H1 (cell line): Measurements from ENCODE around the gene NPIPA1. TPM values are rescaled to one million over a fixed set of nuclear protein-coding genes. Genes with fewer than 3 reads are reported as not detected.
"Not testable (repeated sequence)": the region's sequence is repeated elsewhere in the genome, so short reads cannot be mapped to it uniquely, and the experiment has no call there.

Source experiments
- CTCF ChIA-PET: fragments of 300-600 bp; sonication (Branson Sonifier 250); formaldehyde crosslinking; loops from one replicate; lab custom pipeline; 2021; ENCODE audit not compliant: partially characterized antibody; lab: Charles Lee
- POLR2A ChIA-PET: fragments of 300-600 bp; sonication (Branson Sonifier 250); formaldehyde crosslinking; loops from one replicate; lab custom pipeline; 2021; ENCODE audit warnings: inconsistent platforms; ENCODE audit not compliant: partially characterized antibody; lab: Charles Lee
- DNase-seq, 2 experiments: peaks; one replicate each; pipeline versions ENCODE4 v3.0.0 to v3.0.0-alpha.2; 2010 to 2022; ENCODE audit warnings: low spot score in 2 of 2, low read depth in 1 of 2, mixed read lengths in 1 of 2
- FAIRE-seq: peaks from 2 replicates; lab custom pipeline; 2011; peaks lifted over from hg19 to GRCh38; lab: Jason Lieb, UNC
- H2AFZ ChIP-seq: 2 replicates; pipeline ENCODE4 v1.8.1; 2012; ENCODE audit warnings: low read length, inconsistent platforms
- H2AK5ac ChIP-seq: 2 replicates; pipeline ENCODE4 v1.6.1; 2013; ENCODE audit warnings: low read depth, low read length
- H2BK120ac ChIP-seq: replicated peaks from 2 replicates; pipeline ENCODE3; 2013; ENCODE audit warnings: low read depth, low read length, inconsistent platforms
- H2BK12ac ChIP-seq: 2 replicates; pipeline ENCODE4 v1.6.1; 2013; ENCODE audit warnings: low read depth, low read length
- H2BK15ac ChIP-seq: 2 replicates; pipeline ENCODE4 v1.6.1; 2013; ENCODE audit warnings: low read length
- H2BK20ac ChIP-seq: 2 replicates; pipeline ENCODE4 v1.6.1; 2013; ENCODE audit warnings: low read length
- H2BK5ac ChIP-seq: 2 replicates; pipeline ENCODE4 v1.6.1; 2013; ENCODE audit warnings: low read depth, low read length
- H3K14ac ChIP-seq: 2 replicates; pipeline ENCODE4 v1.6.1; 2013; ENCODE audit warnings: inconsistent platforms; ENCODE audit not compliant: insufficient read length
- H3K18ac ChIP-seq: 2 replicates; pipeline ENCODE4 v1.6.1; 2013; ENCODE audit warnings: low read length; ENCODE audit errors: extremely low read depth
- H3K23ac ChIP-seq: 2 replicates; pipeline ENCODE4 v1.6.1; 2013; ENCODE audit warnings: inconsistent platforms; ENCODE audit not compliant: insufficient read length
- H3K23me2 ChIP-seq: 2 replicates; pipeline ENCODE4 v1.6.1; 2013; ENCODE audit warnings: low read depth, low read length
- H3K27ac ChIP-seq: 2 replicates; pipeline ENCODE4 v1.6.1; 2011; ENCODE audit warnings: low read depth, low read length, inconsistent platforms
- H3K27me3 ChIP-seq, 4 experiments: replicated peaks in 1 of 4; 1 replicate in 1 of 4; 2 replicates in 3 of 4; pipeline versions ENCODE4 v1.6.1 to v1.8.1; 2011 to 2013; ENCODE audit warnings: low read length in 3 of 4, mild to moderate bottlenecking in 3 of 4, inconsistent platforms in 2 of 4, mixed read lengths in 2 of 4, moderate library complexity in 1 of 4; ENCODE audit not compliant: control insufficient read depth in 3 of 4, insufficient read depth in 3 of 4; ENCODE audit errors: extremely low read depth in 1 of 4
- H3K36me3 ChIP-seq, 4 experiments: 2 replicates each; pipeline versions ENCODE4 v1.6.1 to v1.8.1; 2011 to 2013; ENCODE audit warnings: mild to moderate bottlenecking in 4 of 4, low read length in 3 of 4, moderate library complexity in 2 of 4, control low read depth in 1 of 4, inconsistent platforms in 1 of 4; ENCODE audit not compliant: insufficient read depth in 4 of 4, control insufficient read depth in 2 of 4
- H3K4ac ChIP-seq: replicated peaks from 2 replicates; pipeline ENCODE3; 2013; ENCODE audit warnings: low read length, low read depth, mixed read lengths, inconsistent platforms; ENCODE audit not compliant: insufficient read length
- H3K4me1 ChIP-seq, 4 experiments: replicated peaks in 1 of 4; 1 replicate in 1 of 4; 2 replicates in 3 of 4; pipeline versions ENCODE4 v1.6.1 to v1.8.1; 2011 to 2013; ENCODE audit warnings: low read length in 3 of 4, inconsistent platforms in 2 of 4, mixed read lengths in 1 of 4; ENCODE audit not compliant: insufficient read depth in 4 of 4, control insufficient read depth in 3 of 4
- H3K4me2 ChIP-seq, 2 experiments: 2 replicates each; pipeline versions ENCODE4 v1.6.1 to v1.8.1; 2011 to 2013; ENCODE audit warnings: low read depth in 2 of 2, low read length in 2 of 2, control low read depth in 1 of 2, inconsistent platforms in 1 of 2, mild to moderate bottlenecking in 1 of 2; ENCODE audit not compliant: insufficient read depth in 1 of 2
- H3K4me3 ChIP-seq, 4 experiments: fragments of 200-600, 300-600 bp in 1 of 4; sonication (generic), shearing (Covaris generic), sonication (Bioruptor Twin) in 1 of 4; 2 replicates each; pipeline versions ENCODE4 v1.5.1 to v1.8.1; 2011 to 2016; ENCODE audit warnings: low read length in 4 of 4, low read depth in 3 of 4, control low read depth in 2 of 4, inconsistent platforms in 2 of 4, mild to moderate bottlenecking in 2 of 4, mixed read lengths in 1 of 4, moderate library complexity in 1 of 4; ENCODE audit not compliant: insufficient read depth in 2 of 4; ENCODE audit errors: extremely low read depth in 1 of 4
- H3K56ac ChIP-seq: replicated peaks from 2 replicates; pipeline ENCODE3; 2013; ENCODE audit warnings: low read depth, mild to moderate bottlenecking, mixed read lengths, low read length, inconsistent platforms; ENCODE audit not compliant: insufficient read length
- H3K79me1 ChIP-seq: 2 replicates; pipeline ENCODE4 v1.6.1; 2013; ENCODE audit warnings: low read depth, low read length, control low read depth
- H3K79me2 ChIP-seq, 2 experiments: 2 replicates each; pipeline versions ENCODE4 v1.6.1 to v1.8.1; 2012 to 2013; ENCODE audit warnings: low read length in 2 of 2, mild to moderate bottlenecking in 2 of 2, inconsistent platforms in 1 of 2; ENCODE audit not compliant: insufficient read depth in 2 of 2, control insufficient read depth in 1 of 2
- H3K9ac ChIP-seq, 4 experiments: replicated peaks in 1 of 4; 1 replicate in 1 of 4; 2 replicates in 3 of 4; pipeline versions ENCODE4 v1.6.1 to v1.8.1; 2011 to 2013; ENCODE audit warnings: low read depth in 3 of 4, low read length in 3 of 4, control low read depth in 2 of 4, mild to moderate bottlenecking in 2 of 4, moderate library complexity in 2 of 4, inconsistent platforms in 1 of 4; ENCODE audit errors: extremely low read depth in 1 of 4
- H3K9me3 ChIP-seq, 2 experiments: 2 replicates each; pipeline versions ENCODE4 v1.6.1 to v1.8.1; 2012 to 2013; ENCODE audit warnings: mild to moderate bottlenecking in 2 of 2, moderate library complexity in 2 of 2, control low read depth in 1 of 2, inconsistent platforms in 1 of 2, low read depth in 1 of 2, low read length in 1 of 2, mixed read lengths in 1 of 2; ENCODE audit not compliant: insufficient read depth in 2 of 2
- H4K20me1 ChIP-seq, 2 experiments: replicated peaks in 1 of 2; 2 replicates each; pipeline versions ENCODE3 to v1.8.1; 2011 to 2013; ENCODE audit warnings: inconsistent platforms in 2 of 2, low read length in 2 of 2, mild to moderate bottlenecking in 1 of 2; ENCODE audit not compliant: insufficient read depth in 2 of 2, control insufficient read depth in 1 of 2
- H4K5ac ChIP-seq: 2 replicates; pipeline ENCODE4 v1.6.1; 2013; ENCODE audit warnings: low read length, low read depth, mixed read lengths, inconsistent platforms; ENCODE audit not compliant: insufficient read length
- H4K8ac ChIP-seq: 2 replicates; pipeline ENCODE4 v1.8.0; 2013; ENCODE audit warnings: mild to moderate bottlenecking, moderate library complexity, low read length, inconsistent platforms; ENCODE audit not compliant: insufficient read depth; ENCODE audit errors: extremely low read depth
- H4K91ac ChIP-seq: replicated peaks from 2 replicates; pipeline ENCODE3; 2013; ENCODE audit warnings: low read length, mixed read lengths, inconsistent platforms; ENCODE audit not compliant: insufficient read length
- WGBS, 2 experiments: shearing (Covaris generic) in 1 of 2; methylation state at CpG; one replicate each; pipeline versions ENCODE4 v1.1.6 to v1.1.7; 2013 to 2015; ENCODE audit warnings: low lambda C conversion rate in 2 of 2, mixed read lengths in 2 of 2, inconsistent platforms in 1 of 2, low coverage in 1 of 2, missing lambda C conversion rate in 1 of 2; ENCODE audit not compliant: insufficient replicate concordance in 2 of 2, insufficient coverage in 1 of 2, insufficient read length in 1 of 2; ENCODE audit errors: extremely low coverage in 1 of 2, missing lambda C conversion rate in 1 of 2; 5-methylcytosine and 5-hydroxymethylcytosine counted together
- polyA plus RNA-seq, 7 experiments: library from polyadenylated mRNA; depleted of rRNA in 3 of 7; stranded (reverse) in 5 of 7; unstranded in 2 of 7; fragments of >200 nt in 5 of 7; fragments of 200-250 nt in 2 of 7; gene quantifications; 1 replicate in 5 of 7; 2 replicates in 1 of 7; 4 replicates in 1 of 7; pipeline versions ENCODE4 v1.2.1 to v1.2.3, GENCODE V29; 2011 to 2013; ENCODE audit warnings: missing spikeins in 2 of 7, mixed read lengths in 2 of 7
- total RNA-seq: library from RNA; stranded (reverse); fragmentation: NEBNext Ultra II Directional; extraction: Animal tissue kit (Norgen Biotek cat#: 25700); gene quantifications from 2 replicates; pipeline ENCODE4 v1.2.1, GENCODE V29; 2021

The NPIPA1 gene
- total and polyA plus RNA-seq, 2 of the 8 experiments (the other 6 are each of a cell fraction or from before 2014, with no cell fraction given), result 60.0 to 97.8 TPM

- H3K9ac ChIP-seq, H3K56ac ChIP-seq, H3K79me2 ChIP-seq, H2BK12ac ChIP-seq, CTCF ChIA-PET, H2BK120ac ChIP-seq, DNase-seq, FAIRE-seq, H3K18ac ChIP-seq, H3K27me3 ChIP-seq, H3K23me2 ChIP-seq, H3K4me2 ChIP-seq, H3K23ac ChIP-seq, H2BK5ac ChIP-seq, H2BK20ac ChIP-seq, H2BK15ac ChIP-seq, H4K91ac ChIP-seq, H3K4ac ChIP-seq, H4K20me1 ChIP-seq, H4K8ac ChIP-seq, H3K79me1 ChIP-seq, H2AK5ac ChIP-seq, POLR2A ChIA-PET, H3K14ac ChIP-seq, H3K9me3 ChIP-seq, H3K27ac ChIP-seq, H2AFZ ChIP-seq, H3K4me3 ChIP-seq, H3K4me1 ChIP-seq, H4K5ac ChIP-seq, H3K36me3 ChIP-seq: not testable (repeated sequence)
- 95% methylated on average over 3 of the region's 3 CpGs; no CpG with 5 or more reads in 1 of the 2 experiments for WGBS, 2 experiments
These were observed 32.6 kb downstream of the NPIPA1 start for GRCh38 chr16:14969795-14970194.

DNA sequence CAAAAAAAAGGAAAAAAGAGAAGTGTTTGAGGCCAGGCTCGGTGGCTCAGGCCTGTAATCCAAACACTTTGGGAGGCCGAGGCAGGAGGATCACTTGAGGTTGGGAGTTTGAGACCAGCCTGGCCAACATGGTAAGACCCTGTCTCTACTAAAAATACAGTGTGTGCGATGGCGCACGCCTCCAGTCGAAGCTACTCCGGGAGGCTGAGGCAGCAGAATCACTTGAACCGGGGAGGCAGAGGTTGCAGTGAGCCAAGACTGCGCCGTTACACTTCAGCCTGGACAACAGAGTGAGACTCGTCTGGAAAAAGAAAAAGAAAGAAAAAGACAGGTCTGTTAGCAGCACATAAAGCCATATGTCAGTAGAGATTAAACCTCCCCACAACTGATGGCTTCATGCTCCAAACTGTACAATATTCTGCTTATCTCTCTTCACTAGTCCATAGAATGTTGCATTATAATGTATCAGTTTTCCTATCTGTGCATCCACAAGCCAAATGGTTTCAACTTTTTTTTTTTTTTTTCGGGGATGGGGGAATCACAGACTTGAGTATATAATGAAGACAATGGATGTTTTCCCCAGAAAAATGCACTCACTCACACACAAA, 34.5 kb downstream of the NPIPA1 start:
- H3K27ac ChIP-seq, H3K79me2 ChIP-seq, FAIRE-seq, H3K4me1 ChIP-seq, H2AK5ac ChIP-seq, H4K91ac ChIP-seq, H2BK20ac ChIP-seq, H3K23ac ChIP-seq, H3K4ac ChIP-seq, H4K20me1 ChIP-seq, H3K4me2 ChIP-seq, H3K36me3 ChIP-seq, H3K23me2 ChIP-seq, H4K5ac ChIP-seq, H3K27me3 ChIP-seq, H2BK12ac ChIP-seq, H3K14ac ChIP-seq, H3K9me3 ChIP-seq, H2BK120ac ChIP-seq, CTCF ChIA-PET, H3K18ac ChIP-seq, H3K9ac ChIP-seq, H2BK5ac ChIP-seq, POLR2A ChIA-PET, H3K79me1 ChIP-seq, H3K56ac ChIP-seq, H3K4me3 ChIP-seq, DNase-seq, H2BK15ac ChIP-seq, H4K8ac ChIP-seq, H2AFZ ChIP-seq: not testable (repeated sequence)
- WGBS, 2 experiments, result 93% methylated on average over 12 of the region's 12 CpGs; no CpG with 5 or more reads in 1 of the 2 experiments
